ENCODE data around the gene TKT.

TKT gene

GRCh38 chr3:53180305-53181023 is 75.4 kb downstream of the TKT start:
- DNase-seq (ENCODE audit: low read depth, low spot score), result no peak

GRCh38 chr3:53179580-53179979 is 76.2 kb downstream of the TKT start:
- no peak for DNase-seq (ENCODE audit: low read depth, low spot score)

- no peak for DNase-seq (ENCODE audit: low read depth, low spot score)
Observed at GRCh38 chr3:53178246-53178645, 77.6 kb downstream of the TKT start.

GRCh38 chr3:53175613-53176540 is 79.9 kb downstream of the TKT start:
- no peak for DNase-seq (ENCODE audit: low read depth, low spot score)
